Measurements from ENCODE around the gene TYROBP.

DNA sequence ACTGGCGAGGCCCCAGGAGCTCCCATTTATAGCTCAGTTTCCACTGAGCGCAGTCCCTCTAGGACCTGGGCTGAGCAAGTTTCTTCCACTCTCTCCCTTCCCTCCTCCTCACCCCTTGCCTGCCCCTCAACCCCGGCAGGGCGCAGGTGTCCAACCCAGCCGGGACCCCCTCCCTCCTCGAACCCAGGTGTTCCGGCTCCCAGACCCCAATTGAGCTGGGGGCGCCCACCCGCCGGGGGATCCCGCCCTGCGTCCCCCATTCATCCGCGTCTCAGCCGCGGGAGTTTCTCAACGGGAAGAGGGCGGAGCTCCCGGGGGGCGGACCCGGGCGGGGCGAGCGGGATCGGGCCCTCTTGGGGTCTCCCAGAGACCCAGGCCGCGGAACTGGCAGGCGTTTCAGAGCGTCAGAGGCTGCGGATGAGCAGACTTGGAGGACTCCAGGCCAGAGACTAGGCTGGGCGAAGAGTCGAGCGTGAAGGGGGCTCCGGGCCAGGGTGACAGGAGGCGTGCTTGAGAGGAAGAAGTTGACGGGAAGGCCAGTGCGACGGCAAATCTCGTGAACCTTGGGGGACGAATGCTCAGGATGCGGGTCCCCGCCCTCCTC lies 51.4 kb downstream of the TYROBP start, which contains the start of gene KIRREL2:
- TF ChIP-seq, protein P1, sequence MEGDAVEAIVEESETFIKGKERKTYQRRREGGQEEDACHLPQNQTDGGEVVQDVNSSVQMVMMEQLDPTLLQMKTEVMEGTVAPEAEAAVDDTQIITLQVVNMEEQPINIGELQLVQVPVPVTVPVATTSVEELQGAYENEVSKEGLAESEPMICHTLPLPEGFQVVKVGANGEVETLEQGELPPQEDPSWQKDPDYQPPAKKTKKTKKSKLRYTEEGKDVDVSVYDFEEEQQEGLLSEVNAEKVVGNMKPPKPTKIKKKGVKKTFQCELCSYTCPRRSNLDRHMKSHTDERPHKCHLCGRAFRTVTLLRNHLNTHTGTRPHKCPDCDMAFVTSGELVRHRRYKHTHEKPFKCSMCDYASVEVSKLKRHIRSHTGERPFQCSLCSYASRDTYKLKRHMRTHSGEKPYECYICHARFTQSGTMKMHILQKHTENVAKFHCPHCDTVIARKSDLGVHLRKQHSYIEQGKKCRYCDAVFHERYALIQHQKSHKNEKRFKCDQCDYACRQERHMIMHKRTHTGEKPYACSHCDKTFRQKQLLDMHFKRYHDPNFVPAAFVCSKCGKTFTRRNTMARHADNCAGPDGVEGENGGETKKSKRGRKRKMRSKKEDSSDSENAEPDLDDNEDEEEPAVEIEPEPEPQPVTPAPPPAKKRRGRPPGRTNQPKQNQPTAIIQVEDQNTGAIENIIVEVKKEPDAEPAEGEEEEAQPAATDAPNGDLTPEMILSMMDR (conservative IDR thresholded peaks at IDR 0.05; ENCODE audit: low read depth, low read length) = no peak
- TF ChIP-seq POLR2A (IDR thresholded peaks at IDR 0.05; ENCODE audit: low read depth, low read length) (no peak), SMC3 (IDR thresholded peaks at IDR 0.05; ENCODE audit: low read depth, low read length) (no peak), ELK1 (IDR thresholded peaks at IDR 0.05; ENCODE audit: borderline replicate concordance, low read depth, low read length) (no peak), CEBPB (IDR thresholded peaks at IDR 0.05; ENCODE audit: low read depth, low read length) (no peak), RFX5 (IDR thresholded peaks at IDR 0.05; ENCODE audit: low read depth, low read length) (no peak), USF2 (IDR thresholded peaks at IDR 0.05; ENCODE audit: low read depth, low read length) (no peak)
